CD4-positive, alpha-beta T cell (primary cell): ENCODE measurements around the gene FST. TPM values are rescaled to one million over a fixed set of nuclear protein-coding genes. Genes with fewer than 3 reads are reported as not detected.

Source experiments
- ATAC-seq: fragments of 200-7000 bp; cut with Tn5 transposase; one replicate; pipeline ENCODE4 v1.10.0; 2022; ENCODE audit warnings: mild to moderate bottlenecking; ENCODE audit not compliant: poor library complexity
- CTCF ChIA-PET: fragments of 350-600 bp; sonication (Branson Sonifier 250); formaldehyde crosslinking; loops from one replicate; lab custom pipeline; 2021; ENCODE audit warnings: antibody characterized with exemption, inconsistent platforms; lab: Charles Lee
- POLR2A ChIA-PET: fragments of 350-600 bp; sonication (Branson Sonifier 250); formaldehyde crosslinking; loops from one replicate; lab custom pipeline; 2021; ENCODE audit warnings: antibody characterized with exemption, inconsistent platforms; lab: Charles Lee
- DNase-seq, 14 experiments: peaks; one replicate each; pipeline ENCODE4 v3.0.0-alpha.2; 2013 to 2020; ENCODE audit warnings: mixed read lengths in 2 of 14
- H3K27ac ChIP-seq, 2 donors: one replicate each; pipeline versions ENCODE4 v1.5.1 to v1.7.0; 2013; ENCODE audit warnings: low read length in 2 of 2, low read depth in 1 of 2, mild to moderate bottlenecking in 1 of 2
- H3K27me3 ChIP-seq, 2 experiments: 1 replicate in 1 of 2; 2 replicates in 1 of 2; pipeline versions ENCODE4 v1.6.1 to v1.7.0; 2013; ENCODE audit warnings: low read length in 2 of 2, control low read depth in 1 of 2, mild to moderate bottlenecking in 1 of 2, moderate library complexity in 1 of 2; ENCODE audit not compliant: insufficient read depth in 2 of 2, control insufficient read depth in 1 of 2
- H3K36me3 ChIP-seq: one replicate; pipeline ENCODE4 v1.6.1; 2013; ENCODE audit warnings: low read length, control low read depth; ENCODE audit not compliant: insufficient read depth
- H3K4me1 ChIP-seq: one replicate; pipeline ENCODE4 v1.6.1; 2013; ENCODE audit warnings: low read length, control low read depth; ENCODE audit not compliant: insufficient read depth
- H3K4me3 ChIP-seq: one replicate; pipeline ENCODE4 v1.5.1; 2013; ENCODE audit warnings: mild to moderate bottlenecking, low read length, moderate library complexity
- H3K9me3 ChIP-seq, 2 experiments: 1 replicate in 1 of 2; 2 replicates in 1 of 2; pipeline versions ENCODE4 v1.6.1 to v1.7.0; 2013; ENCODE audit warnings: low read length in 2 of 2, mild to moderate bottlenecking in 2 of 2, control low read depth in 1 of 2, moderate library complexity in 1 of 2; ENCODE audit not compliant: control insufficient read depth in 1 of 2, insufficient read depth in 1 of 2
- H3K27ac Mint-ChIP-seq: one replicate; pipeline ENCODE4 v1.8.0; 2020; ENCODE audit warnings: mixed read lengths
- H3K27me3 Mint-ChIP-seq: one replicate; pipeline ENCODE4 v1.8.0; 2021; ENCODE audit warnings: mixed read lengths
- H3K36me3 Mint-ChIP-seq: one replicate; pipeline ENCODE4 v1.8.0; 2021; ENCODE audit warnings: low read depth, mixed read lengths
- H3K4me1 Mint-ChIP-seq: one replicate; pipeline ENCODE4 v1.8.0; 2021; ENCODE audit warnings: low read depth, mixed read lengths
- H3K4me3 Mint-ChIP-seq: one replicate; pipeline ENCODE4 v1.8.0; 2020; ENCODE audit warnings: mild to moderate bottlenecking, mixed read lengths
- H3K9me3 Mint-ChIP-seq: one replicate; pipeline ENCODE4 v1.8.0; 2020; ENCODE audit warnings: mixed read lengths
- intact Hi-C, 2 experiments: fragments of 100-400 bp; cut with DNase I in 1 of 2; cut with micrococcal nuclease in 1 of 2; formaldehyde crosslinking; loops; one replicate each; pipeline versions ENCODE4 v1.15.1 to v1.9.0; 2023 to 2025; cut with DNase I, micrococcal nuclease
- total RNA-seq, 174 experiments: library from RNA in 2 of 174; stranded (reverse) in 2 of 174; gene quantifications; one replicate each; pipeline ENCODE4 v1.2.3 and lab custom pipeline; 2021 to 2026
- TF ChIP-seq, protein P1 (sequence below): fragments of 200-600 bp; IDR thresholded peaks from one replicate; pipeline ENCODE4 v1.8.0; 2022; ENCODE audit warnings: antibody characterized with exemption, mild to moderate bottlenecking

FST gene
- total RNA-seq, 2 experiments from 2014 or later, result 0.67 to 0.99 TPM

DNA sequence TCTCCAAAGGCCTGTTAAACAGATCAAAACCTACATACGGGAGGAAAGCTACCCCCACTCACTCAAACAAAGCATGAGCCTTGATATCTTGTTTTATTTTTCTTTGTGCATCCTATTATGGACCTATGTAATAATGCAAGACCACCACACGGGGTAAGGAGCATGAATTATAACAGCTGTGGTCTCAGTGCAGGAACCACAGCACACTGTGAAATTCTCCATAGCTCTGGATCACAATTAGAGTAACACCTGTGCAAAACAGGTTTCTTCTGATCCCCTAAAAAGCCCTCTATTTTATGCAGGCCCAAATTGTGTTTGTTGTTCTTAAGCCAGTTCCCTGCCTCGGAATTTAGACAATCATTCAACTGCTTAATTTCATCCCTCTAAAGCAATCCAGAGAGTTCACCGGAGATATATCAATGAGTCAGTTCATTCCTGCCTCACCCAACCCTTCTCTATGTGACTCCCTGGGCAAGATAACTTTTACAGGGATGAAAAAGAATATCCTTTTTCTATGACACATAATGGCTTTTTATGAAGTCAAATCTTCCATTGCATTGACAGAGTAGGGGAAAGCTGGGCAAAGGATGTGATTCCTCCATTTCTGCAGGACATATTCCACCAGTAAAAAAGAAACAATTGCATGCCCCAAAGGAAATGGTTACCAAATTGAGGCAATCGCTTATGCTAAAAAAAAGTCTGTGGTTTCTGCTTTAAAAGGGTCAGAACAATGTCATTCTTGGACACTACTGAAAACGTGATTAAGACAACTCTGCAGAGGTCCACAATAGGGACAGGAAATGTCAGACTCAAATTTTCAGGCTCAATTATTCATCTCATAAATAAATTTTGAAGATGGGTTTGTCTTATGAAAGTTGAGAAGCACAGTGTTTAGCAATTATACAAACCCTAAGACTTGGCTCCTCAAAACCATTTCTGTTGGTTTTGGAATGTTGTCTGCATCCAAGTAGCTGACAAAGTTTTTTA lies 41.6 kb upstream of the FST start:
- Mint-ChIP-seq H3K9me3 (no peaks in the 10 kb centered on the region), H3K4me1 (no peaks in the 10 kb centered on the region), H3K27ac (no peak overlapping the region), H3K36me3 (no peaks in the 10 kb centered on the region), H3K4me3 (no peak overlapping the region), H3K27me3 (peaks cover 12% of the 10 kb centered on the region)
- H3K27ac ChIP-seq, result no peak overlapping the region
- no peaks in the 10 kb centered on the region for H3K27me3 ChIP-seq
- ATAC-seq, result no peak
- no peaks in the 10 kb centered on the region for H3K4me1 ChIP-seq
- ChIA-PET POLR2A (no interaction called here), CTCF (no interaction called here)
- H3K36me3 ChIP-seq, result no peaks in the 10 kb centered on the region
- H3K9me3 ChIP-seq, result no peaks in the 10 kb centered on the region
- TF ChIP-seq, protein P1, sequence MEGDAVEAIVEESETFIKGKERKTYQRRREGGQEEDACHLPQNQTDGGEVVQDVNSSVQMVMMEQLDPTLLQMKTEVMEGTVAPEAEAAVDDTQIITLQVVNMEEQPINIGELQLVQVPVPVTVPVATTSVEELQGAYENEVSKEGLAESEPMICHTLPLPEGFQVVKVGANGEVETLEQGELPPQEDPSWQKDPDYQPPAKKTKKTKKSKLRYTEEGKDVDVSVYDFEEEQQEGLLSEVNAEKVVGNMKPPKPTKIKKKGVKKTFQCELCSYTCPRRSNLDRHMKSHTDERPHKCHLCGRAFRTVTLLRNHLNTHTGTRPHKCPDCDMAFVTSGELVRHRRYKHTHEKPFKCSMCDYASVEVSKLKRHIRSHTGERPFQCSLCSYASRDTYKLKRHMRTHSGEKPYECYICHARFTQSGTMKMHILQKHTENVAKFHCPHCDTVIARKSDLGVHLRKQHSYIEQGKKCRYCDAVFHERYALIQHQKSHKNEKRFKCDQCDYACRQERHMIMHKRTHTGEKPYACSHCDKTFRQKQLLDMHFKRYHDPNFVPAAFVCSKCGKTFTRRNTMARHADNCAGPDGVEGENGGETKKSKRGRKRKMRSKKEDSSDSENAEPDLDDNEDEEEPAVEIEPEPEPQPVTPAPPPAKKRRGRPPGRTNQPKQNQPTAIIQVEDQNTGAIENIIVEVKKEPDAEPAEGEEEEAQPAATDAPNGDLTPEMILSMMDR, result no peak
- no peak for DNase-seq
- intact Hi-C loops, result no loop called here
- H3K4me3 ChIP-seq, result no peak overlapping the region

DNA sequence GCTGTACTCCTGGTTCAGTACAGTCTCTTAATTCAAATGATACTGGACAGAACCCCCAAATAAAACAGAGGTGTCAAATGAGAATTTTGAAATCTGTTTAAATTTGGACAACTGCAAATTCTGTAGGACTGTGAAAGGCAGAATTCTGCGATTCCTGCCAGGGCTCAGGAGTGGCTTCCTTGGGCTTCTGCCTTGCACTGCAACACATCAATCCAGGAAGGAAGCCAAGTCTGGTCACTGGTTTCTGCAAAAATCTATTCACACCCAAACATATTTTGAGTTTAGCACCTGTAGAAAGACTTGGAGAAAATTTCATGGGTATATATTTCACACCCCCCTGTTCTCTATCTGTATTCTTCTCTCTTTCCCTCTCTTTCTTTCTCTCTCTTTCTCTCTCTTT lies 37.5 kb upstream of the FST start:
- no peaks in the 10 kb centered on the region for H3K4me1 ChIP-seq
- no peaks in the 10 kb centered on the region for H3K36me3 ChIP-seq
- ChIA-PET POLR2A (no interaction called here), CTCF (no interaction called here)
- Mint-ChIP-seq H3K4me3 (no peak overlapping the region), H3K4me1 (no peaks in the 10 kb centered on the region), H3K27ac (no peak overlapping the region), H3K36me3 (no peaks in the 10 kb centered on the region), H3K9me3 (no peaks in the 10 kb centered on the region), H3K27me3 (peaks cover 14% of the 10 kb centered on the region)
- TF ChIP-seq, protein P1, result no peak
- no peaks in the 10 kb centered on the region for H3K9me3 ChIP-seq
- ATAC-seq (no peak), DNase-seq (no peak)
- intact Hi-C loops, result no loop called here
- H3K27me3 ChIP-seq, result no peaks in the 10 kb centered on the region
- no peak overlapping the region for H3K27ac ChIP-seq
- H3K4me3 ChIP-seq, result no peak overlapping the region

DNA sequence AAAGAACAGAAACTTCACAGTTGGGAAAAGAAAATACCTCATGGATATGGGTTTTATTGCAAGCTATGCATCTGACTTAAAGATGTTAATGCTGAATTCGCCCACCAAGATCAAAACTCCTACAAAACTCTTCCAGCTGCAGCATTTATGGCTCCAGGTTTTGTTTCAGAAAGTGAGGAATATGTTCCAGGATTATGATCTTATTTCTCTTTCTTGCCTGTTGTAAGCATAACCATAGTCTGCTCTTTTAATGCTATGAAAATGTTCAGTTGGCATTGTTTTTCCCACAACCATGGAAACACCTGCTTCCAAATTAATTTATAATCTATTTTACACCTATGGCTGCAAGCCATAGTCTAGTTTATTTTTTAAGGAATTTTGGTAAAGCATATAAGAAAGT lies 34.9 kb upstream of the FST start:
- Mint-ChIP-seq H3K27me3 (peaks cover 20% of the 10 kb centered on the region), H3K4me1 (no peaks in the 10 kb centered on the region), H3K4me3 (no peak overlapping the region), H3K9me3 (no peaks in the 10 kb centered on the region), H3K27ac (no peak overlapping the region), H3K36me3 (no peaks in the 10 kb centered on the region)
- Histone ChIP-seq H3K27ac (no peak overlapping the region), H3K36me3 (no peaks in the 10 kb centered on the region), H3K4me1 (no peaks in the 10 kb centered on the region), H3K4me3 (no peak overlapping the region), H3K27me3 (no peaks in the 10 kb centered on the region), H3K9me3 (no peaks in the 10 kb centered on the region)
- TF ChIP-seq, protein P1, result no peak
- CTCF ChIA-PET, result no interaction called here
- intact Hi-C loops, result no loop called here
- ATAC-seq, result no peak
- DNase-seq, result no peak
- POLR2A ChIA-PET, result no interaction called here
